Stimulated activated CD4-positive, alpha-beta T cell treated with anti-CD3 and anti-CD28 coated beads, TNF-alpha, amount 100 ng/mL, for 1 hour (primary cell): ENCODE results near the gene NRP1.

Experiments
- DNase-seq, 3 donors: peaks; one replicate each; pipeline ENCODE4 v3.0.0-alpha.2; 2020; ENCODE audit warnings: low read depth in 3 of 3, low spot score in 1 of 3

The NRP1 gene

DNA sequence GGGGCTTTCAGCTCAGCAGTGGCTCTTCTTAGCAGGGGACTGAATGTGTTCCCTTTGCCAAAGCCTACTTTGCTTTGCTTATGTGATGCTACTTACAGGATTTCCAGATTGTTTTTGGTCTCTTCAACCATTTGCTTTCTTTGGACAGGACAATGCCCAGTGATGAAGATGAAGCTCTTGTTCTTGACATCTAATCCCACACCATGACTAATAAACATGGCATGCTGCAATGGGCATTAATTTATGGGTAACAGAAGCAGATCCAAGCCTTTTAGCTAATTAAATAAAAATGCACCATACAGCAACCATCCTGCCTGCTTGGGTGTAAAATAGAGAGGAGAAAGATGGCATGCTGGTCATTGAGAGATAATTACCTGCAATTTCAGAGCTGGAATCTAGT lies 200.9 kb downstream of the NRP1 start:
- no peak for DNase-seq

DNA sequence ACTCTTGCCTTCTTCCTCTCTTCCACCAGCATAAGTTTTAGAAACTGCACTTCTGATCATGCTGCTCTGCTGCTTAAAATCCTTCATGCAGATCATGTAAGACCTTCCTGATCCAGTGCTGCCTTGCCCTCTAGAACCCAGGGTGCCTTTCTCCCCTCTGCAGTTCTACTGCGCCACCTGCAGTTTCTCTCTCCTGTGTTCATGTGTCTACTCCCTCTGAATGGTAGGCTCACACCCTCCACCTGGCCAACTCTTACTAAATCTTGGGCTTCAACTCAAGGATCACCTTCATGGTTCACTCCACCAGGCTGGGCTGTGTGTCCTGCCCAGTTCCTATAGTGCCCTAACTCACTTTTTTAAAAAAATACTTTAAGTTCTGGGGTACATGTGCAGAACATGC lies 201.8 kb downstream of the NRP1 start:
- DNase-seq, result no peak

DNA sequence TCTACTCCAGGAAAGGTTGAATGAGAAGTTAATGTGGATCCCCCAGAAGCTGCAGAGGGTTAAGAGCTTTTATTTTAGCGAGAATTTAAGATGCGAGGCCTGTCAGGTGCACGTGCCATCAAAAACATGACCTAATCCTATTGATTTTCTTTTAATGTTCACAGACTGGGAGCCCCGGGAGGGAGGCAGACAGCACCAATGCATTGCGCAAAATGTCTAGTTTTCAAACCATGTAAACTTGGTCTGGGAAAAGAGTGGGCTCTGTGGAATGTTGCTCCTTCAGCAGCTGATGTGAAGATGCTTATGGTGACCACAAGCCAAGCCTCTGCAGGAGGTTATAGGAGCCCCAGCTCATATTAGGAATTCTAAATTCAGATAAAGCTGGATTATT lies 204.5 kb downstream of the NRP1 start:
- no peak for DNase-seq

DNA sequence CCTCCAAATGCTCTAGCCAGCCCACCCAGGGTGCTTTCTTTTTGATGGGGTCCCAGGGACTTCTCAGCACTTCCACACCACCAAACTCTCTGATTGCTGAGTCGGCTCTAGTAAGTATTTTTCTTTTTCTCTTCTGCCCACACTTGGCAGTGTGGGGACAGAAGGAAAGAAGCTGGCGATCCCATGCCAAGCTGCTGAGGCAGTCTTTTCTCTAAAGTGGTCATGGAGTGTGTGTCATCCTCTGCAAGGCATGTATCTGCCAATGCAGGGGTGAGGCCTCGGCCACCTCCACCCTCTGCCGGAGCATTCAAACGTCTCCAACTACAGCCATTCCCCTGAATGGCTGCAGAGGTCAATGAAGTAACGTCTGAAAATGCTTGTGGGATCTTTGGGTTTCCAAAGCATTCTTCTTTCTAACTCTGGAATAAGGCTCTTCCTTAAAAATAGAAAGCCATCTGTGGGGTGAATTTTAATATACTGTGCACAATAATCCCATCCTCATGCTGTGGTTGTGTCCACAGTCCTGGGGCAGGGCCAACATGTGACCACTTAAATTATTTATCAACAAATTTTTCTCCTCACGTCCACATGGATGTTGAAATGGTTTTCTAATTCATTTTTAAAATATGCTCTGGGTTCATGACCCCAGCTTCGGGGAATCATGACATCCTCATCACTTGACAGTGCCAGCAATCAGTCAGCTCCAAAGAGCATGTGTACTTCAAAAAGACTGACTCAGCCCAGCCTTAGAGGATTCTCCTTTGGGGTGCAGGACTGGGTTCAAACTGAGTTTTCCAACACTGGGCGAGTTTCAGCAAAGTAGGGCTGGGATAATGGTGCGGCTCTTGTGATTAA lies 205.1 kb downstream of the NRP1 start:
- no peak for DNase-seq

DNA sequence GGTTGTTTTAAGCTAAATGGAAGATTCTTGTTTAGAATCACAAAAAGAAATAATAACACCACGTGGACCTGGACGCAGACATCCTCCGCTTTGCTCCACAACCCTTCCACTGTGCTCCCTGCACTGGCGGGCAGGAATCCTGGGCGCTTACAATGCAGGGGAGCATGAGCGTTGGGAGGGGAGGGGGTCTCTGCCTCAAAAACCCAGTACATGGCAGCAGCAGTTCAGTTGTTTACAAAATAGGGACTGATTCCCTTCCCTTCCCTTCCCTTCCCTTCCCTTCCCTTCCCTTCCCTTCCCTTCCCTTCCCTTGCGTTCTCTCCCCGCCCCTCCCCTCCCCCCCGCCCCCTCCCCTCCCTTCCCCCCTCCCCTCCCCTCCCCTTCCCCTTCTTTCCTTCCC lies 206.8 kb downstream of the NRP1 start:
- no peak for DNase-seq
